ENCODE measurements around the gene TFDP2.

DNA sequence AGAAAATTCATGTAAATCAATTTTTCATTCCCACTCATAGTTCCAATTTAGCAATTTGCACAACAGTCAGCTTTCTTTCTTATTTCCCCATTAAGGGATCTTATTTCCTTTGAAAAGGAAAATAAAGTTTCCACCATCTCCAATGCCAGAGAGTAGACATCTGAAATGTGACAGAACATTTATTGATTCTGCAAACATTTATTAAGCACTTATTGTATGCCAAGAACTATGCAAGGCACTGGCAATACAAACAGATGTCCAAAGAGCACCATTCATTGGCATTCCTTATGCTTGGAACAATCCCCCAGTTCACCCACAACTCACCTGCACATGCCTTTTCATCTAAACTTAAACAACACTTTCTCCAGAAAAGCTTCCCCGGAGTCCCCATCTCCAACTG is 2.5 kb upstream of the TFDP2 start:
- TF ChIP-seq, protein P1, sequence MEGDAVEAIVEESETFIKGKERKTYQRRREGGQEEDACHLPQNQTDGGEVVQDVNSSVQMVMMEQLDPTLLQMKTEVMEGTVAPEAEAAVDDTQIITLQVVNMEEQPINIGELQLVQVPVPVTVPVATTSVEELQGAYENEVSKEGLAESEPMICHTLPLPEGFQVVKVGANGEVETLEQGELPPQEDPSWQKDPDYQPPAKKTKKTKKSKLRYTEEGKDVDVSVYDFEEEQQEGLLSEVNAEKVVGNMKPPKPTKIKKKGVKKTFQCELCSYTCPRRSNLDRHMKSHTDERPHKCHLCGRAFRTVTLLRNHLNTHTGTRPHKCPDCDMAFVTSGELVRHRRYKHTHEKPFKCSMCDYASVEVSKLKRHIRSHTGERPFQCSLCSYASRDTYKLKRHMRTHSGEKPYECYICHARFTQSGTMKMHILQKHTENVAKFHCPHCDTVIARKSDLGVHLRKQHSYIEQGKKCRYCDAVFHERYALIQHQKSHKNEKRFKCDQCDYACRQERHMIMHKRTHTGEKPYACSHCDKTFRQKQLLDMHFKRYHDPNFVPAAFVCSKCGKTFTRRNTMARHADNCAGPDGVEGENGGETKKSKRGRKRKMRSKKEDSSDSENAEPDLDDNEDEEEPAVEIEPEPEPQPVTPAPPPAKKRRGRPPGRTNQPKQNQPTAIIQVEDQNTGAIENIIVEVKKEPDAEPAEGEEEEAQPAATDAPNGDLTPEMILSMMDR (IDR thresholded peaks at IDR 0.05; ENCODE audit: insufficient read depth, low read length): no peak
- TF ChIP-seq POLR2AphosphoS5 (IDR thresholded peaks at IDR 0.05; ENCODE audit: low read depth): no peak
- TF ChIP-seq, protein P2, sequence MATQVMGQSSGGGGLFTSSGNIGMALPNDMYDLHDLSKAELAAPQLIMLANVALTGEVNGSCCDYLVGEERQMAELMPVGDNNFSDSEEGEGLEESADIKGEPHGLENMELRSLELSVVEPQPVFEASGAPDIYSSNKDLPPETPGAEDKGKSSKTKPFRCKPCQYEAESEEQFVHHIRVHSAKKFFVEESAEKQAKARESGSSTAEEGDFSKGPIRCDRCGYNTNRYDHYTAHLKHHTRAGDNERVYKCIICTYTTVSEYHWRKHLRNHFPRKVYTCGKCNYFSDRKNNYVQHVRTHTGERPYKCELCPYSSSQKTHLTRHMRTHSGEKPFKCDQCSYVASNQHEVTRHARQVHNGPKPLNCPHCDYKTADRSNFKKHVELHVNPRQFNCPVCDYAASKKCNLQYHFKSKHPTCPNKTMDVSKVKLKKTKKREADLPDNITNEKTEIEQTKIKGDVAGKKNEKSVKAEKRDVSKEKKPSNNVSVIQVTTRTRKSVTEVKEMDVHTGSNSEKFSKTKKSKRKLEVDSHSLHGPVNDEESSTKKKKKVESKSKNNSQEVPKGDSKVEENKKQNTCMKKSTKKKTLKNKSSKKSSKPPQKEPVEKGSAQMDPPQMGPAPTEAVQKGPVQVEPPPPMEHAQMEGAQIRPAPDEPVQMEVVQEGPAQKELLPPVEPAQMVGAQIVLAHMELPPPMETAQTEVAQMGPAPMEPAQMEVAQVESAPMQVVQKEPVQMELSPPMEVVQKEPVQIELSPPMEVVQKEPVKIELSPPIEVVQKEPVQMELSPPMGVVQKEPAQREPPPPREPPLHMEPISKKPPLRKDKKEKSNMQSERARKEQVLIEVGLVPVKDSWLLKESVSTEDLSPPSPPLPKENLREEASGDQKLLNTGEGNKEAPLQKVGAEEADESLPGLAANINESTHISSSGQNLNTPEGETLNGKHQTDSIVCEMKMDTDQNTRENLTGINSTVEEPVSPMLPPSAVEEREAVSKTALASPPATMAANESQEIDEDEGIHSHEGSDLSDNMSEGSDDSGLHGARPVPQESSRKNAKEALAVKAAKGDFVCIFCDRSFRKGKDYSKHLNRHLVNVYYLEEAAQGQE (IDR thresholded peaks at IDR 0.05; ENCODE audit: insufficient replicate concordance, low read depth): no peak
- no peak for TF ChIP-seq SPI1 (IDR thresholded peaks at IDR 0.05; ENCODE audit: borderline replicate concordance, low read depth)
- no peak for TF ChIP-seq GABPA (IDR thresholded peaks at IDR 0.05; ENCODE audit: low read depth)
